ENCODE results near the gene ZNF646. TPM values are rescaled to one million over a fixed set of nuclear protein-coding genes. Genes with fewer than 3 reads are reported as not detected.
A peak's percentile ranks its signal among the peaks of the same experiment; 100 is the strongest.

ZNF646 gene
- total and polyA plus RNA-seq, 2 of the 13 experiments (the other 11 are each of a cell fraction or from before 2014, with no cell fraction given): 3.4 to 10.9 TPM

- TF ChIP-seq, protein P1, sequence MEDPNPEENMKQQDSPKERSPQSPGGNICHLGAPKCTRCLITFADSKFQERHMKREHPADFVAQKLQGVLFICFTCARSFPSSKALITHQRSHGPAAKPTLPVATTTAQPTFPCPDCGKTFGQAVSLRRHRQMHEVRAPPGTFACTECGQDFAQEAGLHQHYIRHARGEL (CRISPR knock-in tag; IDR thresholded peaks at IDR 0.05): 0 out of 2 replicates have a peak, but pooled peaks have one; percentile 63
- peak; percentile 29 for TF ChIP-seq MED8 (CRISPR knock-in tag; IDR thresholded peaks at IDR 0.05; ENCODE audit: insufficient replicate concordance)
- no peak for TF ChIP-seq BRF2 (CRISPR knock-in tag; IDR thresholded peaks at IDR 0.05)
- TF ChIP-seq PRMT3 (CRISPR knock-in tag; IDR thresholded peaks at IDR 0.05; ENCODE audit: borderline replicate concordance, low read depth): 0 out of 2 replicates have a peak, but pooled peaks have one; percentile 38
- TF ChIP-seq CENPX (CRISPR knock-in tag; IDR thresholded peaks at IDR 0.05): no peak
- peak; percentile 86 for TF ChIP-seq SP2 (CRISPR knock-in tag; IDR thresholded peaks at IDR 0.05)
- TF ChIP-seq MAF1 (CRISPR knock-in tag; IDR thresholded peaks at IDR 0.05; ENCODE audit: borderline replicate concordance): peak; percentile 83; the same call in 1 of the 2 replicates
- TF ChIP-seq AHR (CRISPR knock-in tag; IDR thresholded peaks at IDR 0.05): peak; percentile 89
- peak; percentile 87 for TF ChIP-seq AGO1 (IDR thresholded peaks at IDR 0.05; ENCODE audit: low read depth, low read length, poor library complexity, severe bottlenecking)
- TF ChIP-seq ELF4 (CRISPR knock-in tag; IDR thresholded peaks at IDR 0.05; ENCODE audit: borderline replicate concordance): peak; percentile 90; the same call in 1 of the 2 replicates
- TF ChIP-seq POLR2A (IDR thresholded peaks at IDR 0.05; ENCODE audit: insufficient read depth in 1 of 2, low read depth in 2 of 2, low read length in 2 of 2): peak; percentile 84 to 90
- peak; percentile 81; the same call in 1 of the 2 replicates for TF ChIP-seq SPEN (CRISPR knock-in tag; IDR thresholded peaks at IDR 0.05; ENCODE audit: low read depth)
- TF ChIP-seq ZNF740 (CRISPR knock-in tag; IDR thresholded peaks at IDR 0.05): peak; percentile 49; the same call in 1 of the 2 replicates
- TF ChIP-seq TRIM24 (CRISPR knock-in tag; IDR thresholded peaks at IDR 0.05): no peak
- no peak for TF ChIP-seq LCORL (IDR thresholded peaks at IDR 0.05)
- TF ChIP-seq LCORL (CRISPR knock-in tag; IDR thresholded peaks at IDR 0.05): no peak
- TF ChIP-seq HOXA3 (CRISPR knock-in tag; IDR thresholded peaks at IDR 0.05): peak; percentile 98
- TF ChIP-seq ZNF225 (CRISPR knock-in tag; IDR thresholded peaks at IDR 0.05): peak; percentile 62; the same call in 1 of the 2 replicates
- peak; percentile 57 for TF ChIP-seq ZEB1 (IDR thresholded peaks at IDR 0.05; ENCODE audit: insufficient replicate concordance, low read depth)
- TF ChIP-seq NFYB (CRISPR knock-in tag; IDR thresholded peaks at IDR 0.05): peak; percentile 54; the same call in 1 of the 2 replicates
- peak; percentile 90 for TF ChIP-seq ZNF605 (CRISPR knock-in tag; IDR thresholded peaks at IDR 0.05)
- TF ChIP-seq ZNF800 (CRISPR knock-in tag; IDR thresholded peaks at IDR 0.05): peak; percentile 70; the same call in 1 of the 2 replicates
- TF ChIP-seq POLR2G (IDR thresholded peaks at IDR 0.05; ENCODE audit: low read depth, low read length): peak; percentile 94
- peak; percentile 44; the same call in 1 of the 2 replicates for TF ChIP-seq HNF4A (CRISPR knock-in tag; IDR thresholded peaks at IDR 0.05)
- peak; percentile 94 for TF ChIP-seq NFATC3 (CRISPR knock-in tag; IDR thresholded peaks at IDR 0.05)
- TF ChIP-seq PITX1 (CRISPR knock-in tag; IDR thresholded peaks at IDR 0.05): peak; percentile 11; the same call in 1 of the 2 replicates
- 0 out of 2 replicates have a peak, but pooled peaks have one; percentile 27 for TF ChIP-seq YEATS4 (CRISPR knock-in tag; IDR thresholded peaks at IDR 0.05; ENCODE audit: borderline replicate concordance)
Observed at GRCh38 chr16:31073970-31074813, at the start of gene ZNF646, which contains the start of gene ZNF668 (continued).
